ENCODE results near the gene LHPP.
"Not testable (repeated sequence)": the region's sequence is repeated elsewhere in the genome, so short reads cannot be mapped to it uniquely, and the experiment has no call there.

LHPP gene

GRCh38 chr10:124441694-124442093 lies 19.9 kb upstream of the LHPP start:
- H3K27ac ChIP-seq (ENCODE audit: extremely low read depth, low read depth, low read length); POLR2A ChIA-PET; H3K4me3 ChIP-seq (ENCODE audit: low read depth, low read length); H3K9me3 ChIP-seq (ENCODE audit: control insufficient read depth, insufficient read depth, low read depth, low read length); H3K4me1 ChIP-seq (ENCODE audit: control insufficient read depth, insufficient read depth, low read length); H3K36me3 ChIP-seq (ENCODE audit: control insufficient read depth in 2 of 2, insufficient read depth in 1 of 2, low read length in 2 of 2): not testable (repeated sequence)
- CTCF ChIA-PET = interaction anchor here (1.0 kb wide), 1 partner anchor 16 kb away, joined by 6 read pairs; no protein-coding TSS in a partner anchor
- TF ChIP-seq ZNF121 (tag by site-specific recombination; IDR thresholded peaks at IDR 0.05) = peak; percentile 90

GRCh38 chr10:124446830-124447750 lies 14.5 kb upstream of the LHPP start:
- Histone ChIP-seq H3K27ac (ENCODE audit: extremely low read depth, low read depth, low read length) (no peak overlapping the region), H3K4me3 (ENCODE audit: low read depth, low read length) (no peak overlapping the region), H3K9me3 (ENCODE audit: control insufficient read depth, insufficient read depth, low read depth, low read length) (no peaks in the 10 kb centered on the region), H3K36me3 (ENCODE audit: control insufficient read depth in 2 of 2, insufficient read depth in 1 of 2, low read length in 2 of 2) (no peaks in the 10 kb centered on the region), H3K4me1 (ENCODE audit: control insufficient read depth, insufficient read depth, low read length) (peaks cover 5% of the 10 kb centered on the region; the same call in 1 of the 2 replicates)
- ChIA-PET POLR2A (interaction anchor here (1.0 kb wide), 1 partner anchor 28 kb away, joined by 5 read pairs; the partner anchor contains the start of gene OAT), CTCF (no interaction called here)
- TF ChIP-seq ZNF19 (tag by site-specific recombination; IDR thresholded peaks at IDR 0.05; ENCODE audit: low read depth) (no peak), ZNF202 (tag by site-specific recombination; IDR thresholded peaks at IDR 0.05; ENCODE audit: borderline replicate concordance) (peak; percentile 85; the same call in 1 of the 2 replicates), ZNF239 (tag by site-specific recombination; IDR thresholded peaks at IDR 0.05) (no peak), PRDM10 (tag by site-specific recombination; IDR thresholded peaks at IDR 0.05) (peak; percentile 68), ZNF37A (tag by site-specific recombination; IDR thresholded peaks at IDR 0.05) (no peak)

GRCh38 chr10:124447751-124448466 lies 13.7 kb upstream of the LHPP start:
- H3K4me1 ChIP-seq (ENCODE audit: control insufficient read depth, insufficient read depth, low read length) = peaks cover 5% of the 10 kb centered on the region; the same call in 1 of the 2 replicates
- no peak overlapping the region for H3K4me3 ChIP-seq (ENCODE audit: low read depth, low read length)
- H3K9me3 ChIP-seq (ENCODE audit: control insufficient read depth, insufficient read depth, low read depth, low read length) = no peaks in the 10 kb centered on the region
- H3K27ac ChIP-seq (ENCODE audit: extremely low read depth, low read depth, low read length) = no peak overlapping the region
- CTCF ChIA-PET = no interaction called here
- TF ChIP-seq ZNF623 (tag by site-specific recombination; IDR thresholded peaks at IDR 0.05) = no peak
- TF ChIP-seq ZNF18 (tag by site-specific recombination; IDR thresholded peaks at IDR 0.05) = no peak
- no peak for TF ChIP-seq ZNF529 (tag by site-specific recombination; IDR thresholded peaks at IDR 0.05; ENCODE audit: insufficient replicate concordance)
- no peak for TF ChIP-seq ZBTB20 (tag by site-specific recombination; IDR thresholded peaks at IDR 0.05)
- no peak for TF ChIP-seq ZNF785 (tag by site-specific recombination; IDR thresholded peaks at IDR 0.05)
- TF ChIP-seq ZFP41 (tag by site-specific recombination; IDR thresholded peaks at IDR 0.05; ENCODE audit: borderline replicate concordance) = no peak
- TF ChIP-seq TCF7L2 (IDR thresholded peaks at IDR 0.05; ENCODE audit: borderline replicate concordance, low read depth, low read length) = no peak
- no peak for TF ChIP-seq SCRT1 (tag by site-specific recombination; IDR thresholded peaks at IDR 0.05; ENCODE audit: borderline replicate concordance)
- TF ChIP-seq PRDM4 (tag by site-specific recombination; IDR thresholded peaks at IDR 0.05) = no peak
- POLR2A ChIA-PET = interaction anchor here (2.5 kb wide), 1 partner anchor 29 kb away, joined by 17 read pairs; the partner anchor contains the start of gene OAT
- no peaks in the 10 kb centered on the region for H3K36me3 ChIP-seq (ENCODE audit: control insufficient read depth in 2 of 2, insufficient read depth in 1 of 2, low read length in 2 of 2)
